Iris pigment epithelial cell (primary cell): ENCODE data around the gene PRR23E.

Experiments
- DNase-seq: peaks from one replicate; pipeline ENCODE4 v3.0.0-alpha.2; 2011; ENCODE audit warnings: low read depth

The PRR23E gene

DNA sequence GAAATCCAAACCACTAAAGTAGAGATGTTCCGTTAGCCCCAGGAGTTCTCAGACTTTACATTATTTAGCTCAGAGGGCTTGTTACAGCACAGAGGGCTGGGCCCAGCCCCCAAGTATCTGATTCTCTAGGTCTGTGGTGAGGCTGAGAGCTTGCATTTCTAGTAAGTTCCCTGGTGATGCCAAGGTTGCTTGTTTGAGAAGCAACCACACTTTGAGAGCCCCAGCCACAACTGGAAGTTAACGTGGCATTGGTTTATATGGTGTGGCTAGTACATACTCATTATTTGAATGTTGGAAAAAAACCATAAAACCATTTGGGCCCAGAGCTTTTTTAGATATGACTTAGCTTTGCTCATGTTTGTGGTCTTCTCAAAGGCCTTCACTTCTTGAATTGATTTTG is 35.9 kb downstream of the PRR23E start:
- no peak for DNase-seq

DNA sequence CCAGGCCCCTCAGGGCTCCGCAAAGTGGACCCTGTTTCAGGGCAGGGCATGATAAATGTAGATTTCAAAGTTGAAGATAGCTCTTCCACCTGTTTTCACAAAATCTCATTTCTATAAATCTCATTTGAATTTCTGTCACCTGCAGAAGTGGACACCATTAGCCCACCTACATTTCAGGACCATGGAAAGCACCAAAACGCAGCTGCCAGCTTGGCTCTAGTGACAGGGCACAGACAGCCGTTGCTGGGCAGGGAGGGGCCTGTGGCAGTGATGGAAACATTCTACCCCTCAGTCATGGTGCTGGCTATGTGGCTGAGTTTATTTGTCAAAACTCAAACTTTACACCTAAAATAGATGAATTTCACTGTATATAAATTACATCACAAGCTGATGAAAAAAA is 40.4 kb downstream of the PRR23E start:
- no peak for DNase-seq

DNA sequence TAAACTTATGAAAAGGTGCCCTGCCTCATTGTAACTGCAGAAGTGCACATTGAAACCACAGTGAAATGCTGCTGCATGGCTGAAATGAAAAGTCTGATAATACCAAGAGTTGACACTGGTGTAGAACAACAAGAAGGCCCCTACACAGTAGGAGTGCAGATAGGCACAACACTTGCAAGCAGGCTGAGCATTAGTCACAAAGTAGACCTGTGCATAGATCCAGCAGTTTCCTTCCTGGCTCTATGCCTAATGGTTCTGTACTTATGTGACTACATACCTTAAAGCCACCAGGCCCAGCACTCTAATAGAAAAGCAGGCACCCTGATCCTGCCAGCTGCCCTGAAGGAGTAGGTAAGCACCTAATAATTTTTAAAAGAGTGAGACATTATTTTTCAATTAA is 41.8 kb downstream of the PRR23E start:
- DNase-seq, result no peak

GRCh38 chr3:127235706-127236105 is 42.8 kb downstream of the PRR23E start:
- no peak for DNase-seq

- no peak for DNase-seq
Measured at GRCh38 chr3:127237835-127238234, 44.9 kb downstream of the PRR23E start.

DNA sequence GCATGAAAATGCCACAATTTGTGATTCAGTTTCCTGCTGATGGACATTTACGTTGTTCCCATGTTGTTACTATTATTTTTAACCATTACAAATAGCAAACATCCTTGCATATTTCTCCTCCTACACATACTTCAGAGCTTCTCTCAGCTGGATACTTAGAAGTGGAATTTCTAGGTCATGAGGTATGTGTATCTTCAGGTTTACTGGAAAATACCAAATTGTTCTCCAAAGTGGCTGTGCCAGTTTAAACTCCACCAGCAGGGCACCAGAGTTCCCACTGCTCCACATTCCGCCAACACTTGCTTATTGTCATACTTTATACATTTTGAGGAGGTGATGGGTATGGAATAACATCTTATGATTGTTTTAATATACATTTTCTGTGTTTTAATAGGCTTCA is 45.7 kb downstream of the PRR23E start:
- peak; percentile 11 for DNase-seq

DNA sequence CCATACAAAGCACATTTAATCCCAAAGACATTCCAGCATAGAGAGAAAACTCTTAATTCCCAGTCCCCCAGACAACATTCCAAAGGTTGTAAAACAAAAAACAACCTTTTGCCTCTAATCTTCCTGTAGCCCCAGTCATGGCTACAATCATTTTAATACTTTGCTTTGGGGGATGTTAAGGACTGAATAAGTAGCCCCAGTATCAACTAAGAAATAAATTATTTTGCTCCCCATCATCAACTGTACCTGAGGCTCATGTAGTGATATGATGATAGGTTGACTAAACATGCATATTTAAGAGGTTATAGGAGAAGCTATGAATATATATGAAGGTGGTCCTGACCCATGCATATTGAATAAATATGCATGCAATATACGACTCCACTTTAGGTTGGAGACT is 54.4 kb downstream of the PRR23E start:
- no peak for DNase-seq
